Measurements from ENCODE around the gene TAOK1.
"Not testable (repeated sequence)": the region's sequence is repeated elsewhere in the genome, so short reads cannot be mapped to it uniquely, and the experiment has no call there.

TAOK1 gene

DNA sequence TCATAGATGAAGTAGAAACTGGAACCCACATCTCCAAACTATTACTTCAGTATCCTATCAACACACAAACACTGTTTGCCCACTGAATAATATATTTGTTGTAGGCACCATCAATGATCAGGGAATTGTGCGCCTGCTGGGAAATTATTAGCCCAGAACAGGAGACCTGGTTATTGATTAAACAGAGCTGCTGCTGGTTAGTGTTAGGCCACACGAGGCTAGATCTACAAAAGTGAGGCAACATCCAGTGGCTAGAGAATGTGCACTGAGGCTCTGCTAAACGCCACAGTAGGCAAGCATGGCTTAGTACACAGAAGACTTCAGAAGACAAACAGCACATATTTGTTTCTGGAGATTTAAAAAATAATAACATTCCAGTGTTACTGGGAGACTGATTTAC is 165.7 kb downstream of the TAOK1 start:
- no peak for DNase-seq

DNA sequence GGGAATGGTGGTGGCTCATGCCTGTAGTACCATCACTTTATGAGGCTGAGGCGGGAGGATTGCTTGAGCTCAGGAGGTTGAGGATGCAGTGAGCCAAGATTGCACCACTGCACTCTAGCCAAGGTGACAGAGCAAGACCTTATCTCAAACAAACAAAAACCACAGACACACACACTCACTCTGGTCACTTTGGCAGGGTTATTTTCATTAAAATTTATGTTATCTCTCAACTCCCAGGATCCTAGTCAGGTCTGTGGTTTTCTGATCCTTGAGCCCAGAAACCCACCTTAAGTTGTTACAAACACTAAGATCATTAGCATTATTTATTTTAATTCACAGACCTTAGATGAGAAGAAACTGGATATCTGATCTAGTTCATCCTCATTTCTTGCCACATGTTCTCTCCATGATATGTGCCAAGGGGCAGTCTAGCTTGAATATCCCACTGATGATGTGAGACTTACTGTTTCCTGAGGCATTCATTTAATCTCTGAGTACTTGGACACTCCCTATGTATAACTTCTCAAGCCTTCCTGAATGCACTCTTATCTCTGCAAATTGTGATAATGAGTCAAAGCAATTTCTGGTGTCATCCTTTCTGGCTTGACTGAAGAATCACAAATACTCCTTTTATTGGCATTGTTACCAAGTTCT is 167.0 kb downstream of the TAOK1 start:
- no peak for DNase-seq

DNA sequence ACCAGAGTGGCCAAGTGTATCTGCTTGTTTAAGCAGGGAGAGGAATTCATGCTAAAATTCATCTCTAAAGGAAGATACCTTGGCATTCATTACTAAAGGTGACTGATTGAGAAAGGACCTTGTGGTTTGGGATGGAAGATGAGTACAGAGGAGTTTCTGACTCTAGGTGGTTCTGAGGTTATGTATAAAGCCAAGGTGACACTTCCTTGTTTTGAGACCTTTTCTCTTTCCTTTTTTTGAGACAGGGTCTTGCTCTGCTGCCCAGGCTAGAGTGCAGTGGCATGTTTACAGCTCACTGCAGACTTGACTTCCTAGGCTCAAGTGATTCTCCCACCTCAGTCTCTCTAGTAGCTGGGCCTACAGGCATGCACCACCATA is 167.6 kb downstream of the TAOK1 start:
- no peak for DNase-seq

- not testable (repeated sequence) for DNase-seq
Observed at GRCh38 chr17:29558139-29558538, 168.0 kb downstream of the TAOK1 start.

- no peak for DNase-seq
Observed at GRCh38 chr17:29559640-29560039, 169.5 kb downstream of the TAOK1 start.

DNA sequence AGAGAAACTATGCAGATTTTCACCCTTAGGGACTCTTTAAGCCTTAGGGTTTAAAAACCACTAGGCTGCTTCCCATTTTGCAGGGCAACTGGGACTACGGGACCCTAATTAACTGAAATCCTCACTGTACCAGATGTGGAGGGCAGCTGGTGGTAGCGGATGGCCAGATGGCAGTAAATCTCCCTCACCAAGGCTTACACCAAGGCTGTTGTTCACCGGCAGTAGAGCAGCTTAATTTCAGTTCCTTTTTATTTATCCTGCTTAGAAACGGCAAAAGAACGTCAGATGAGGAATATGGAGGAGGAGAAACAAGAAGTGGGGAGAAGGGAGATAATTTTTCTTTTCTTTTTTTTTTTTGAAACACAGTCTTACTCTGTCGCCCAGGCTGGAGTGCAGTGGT is 170.2 kb downstream of the TAOK1 start:
- no peak for DNase-seq

DNA sequence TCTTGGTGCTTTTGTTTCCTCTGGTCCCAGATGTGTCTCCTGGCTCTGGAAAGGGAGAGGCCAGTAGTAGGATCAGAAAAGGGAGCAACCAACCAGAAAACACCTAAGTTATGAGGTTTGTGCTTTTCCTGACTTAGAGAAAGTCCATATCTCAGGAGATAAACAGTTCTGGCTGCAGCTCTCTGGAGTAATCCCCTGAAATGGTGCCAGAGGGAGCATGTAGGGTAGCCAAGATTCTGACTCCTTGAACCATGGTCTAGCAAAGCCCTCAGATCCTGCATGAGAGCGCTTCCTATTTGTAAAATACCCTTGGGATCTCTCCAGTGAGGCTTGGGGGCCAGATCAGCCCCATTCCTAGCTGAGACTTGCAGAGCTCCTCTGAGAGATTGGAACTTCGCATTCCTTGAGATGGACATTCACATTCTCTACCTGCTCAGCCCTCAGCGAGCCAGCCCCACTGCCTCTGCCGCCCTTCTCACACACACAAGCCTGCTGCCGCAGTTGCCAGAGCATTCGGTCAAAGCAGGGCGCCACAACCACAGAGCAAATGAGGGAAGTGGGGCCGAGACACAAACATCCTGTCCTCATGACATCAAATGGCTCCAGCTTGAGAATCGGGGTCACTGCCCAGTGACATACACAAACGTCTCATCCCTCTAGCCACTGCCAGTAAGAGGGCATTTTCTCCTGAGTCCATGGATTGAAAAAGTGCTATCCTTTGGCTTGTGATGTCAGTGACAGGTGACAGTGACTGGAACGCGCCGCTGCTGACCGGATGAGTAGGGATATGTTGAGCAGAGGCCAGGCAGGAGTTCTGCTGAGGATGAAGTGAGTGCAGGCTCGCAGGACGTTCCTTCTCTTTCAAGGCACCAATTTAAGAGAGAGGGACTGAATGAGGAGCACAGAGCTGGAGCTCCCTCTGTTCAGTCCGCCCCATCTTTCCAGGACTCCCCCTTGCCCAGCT is 171.7 kb downstream of the TAOK1 start:
- DNase-seq, result no peak

DNA sequence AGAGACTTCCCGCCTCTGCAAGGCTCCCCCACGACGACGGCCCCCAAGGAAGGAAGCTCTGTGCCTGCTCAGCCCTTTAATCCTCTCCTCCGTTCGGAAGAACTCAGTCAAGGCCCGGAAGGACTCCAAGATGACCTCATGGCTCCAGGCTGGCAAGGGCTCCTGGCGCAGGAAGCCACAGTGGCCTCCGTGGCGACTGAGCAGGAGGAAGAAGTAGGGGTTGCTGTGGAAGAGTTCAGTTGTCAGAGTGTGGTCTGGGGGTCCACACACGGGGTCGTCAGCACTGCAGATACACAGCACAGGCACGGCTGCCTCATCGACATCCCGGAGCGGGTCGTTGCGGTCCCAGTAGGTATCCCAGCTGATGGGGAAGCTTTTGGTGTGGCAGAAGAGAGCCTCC is 172.5 kb downstream of the TAOK1 start:
- DNase-seq, result no peak

- no peak for DNase-seq
Observed at GRCh38 chr17:29563816-29564215, 173.7 kb downstream of the TAOK1 start.

GRCh38 chr17:29565643-29566472 is 175.7 kb downstream of the TAOK1 start:
- DNase-seq, result peak; percentile 47 to 63

GRCh38 chr17:29566473-29567303 is 176.5 kb downstream of the TAOK1 start, which contains the start of gene ABHD15:
Gene ABHD15, minus strand, starts transcription at chr17:29567037. Its CDS starts 71 bp downstream, at chr17:29566966.
- DNase-seq, result peak; percentile 47 to 57

- DNase-seq, result no peak
Observed at GRCh38 chr17:29567304-29567553, 177.1 kb downstream of the TAOK1 start.

DNA sequence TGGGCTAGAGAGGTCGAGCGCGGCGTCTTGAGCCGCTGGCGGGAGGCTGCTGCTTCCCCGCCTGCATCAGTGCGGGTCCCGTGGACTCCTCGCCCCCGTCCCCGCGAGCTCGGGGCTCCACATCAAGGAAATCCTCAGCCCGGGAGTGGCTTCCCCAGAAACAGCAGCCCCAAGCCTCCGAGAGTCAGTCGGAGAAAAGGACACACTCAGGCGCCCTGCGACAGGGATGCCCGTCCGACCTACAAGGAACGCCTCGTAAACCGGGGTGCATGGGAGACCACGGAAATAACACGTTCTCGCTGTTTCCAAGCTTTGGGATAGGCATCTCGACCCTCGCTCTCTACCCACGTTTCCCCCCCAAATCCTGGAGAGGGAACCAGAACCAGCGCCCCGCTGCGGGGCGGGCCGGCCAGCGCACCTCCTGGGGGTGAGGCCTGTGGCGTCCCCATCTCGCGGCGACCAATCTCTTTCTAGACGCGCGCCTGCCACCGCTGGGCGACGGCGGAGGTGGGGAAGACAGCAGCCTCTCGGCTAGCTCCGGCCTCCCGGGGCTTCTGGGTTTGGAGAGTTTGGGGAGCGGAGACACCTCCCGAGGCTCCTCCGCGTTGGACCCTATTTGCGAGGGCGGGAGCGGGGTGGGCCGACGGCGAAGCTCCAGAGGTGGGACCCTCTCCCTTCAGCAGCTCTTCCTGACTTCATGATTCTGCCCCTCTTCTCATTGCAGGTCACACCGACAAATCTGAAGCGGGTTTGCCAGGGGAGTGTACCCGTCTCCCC is 177.6 kb downstream of the TAOK1 start:
- peak; percentile 71 to 73 for DNase-seq

DNA sequence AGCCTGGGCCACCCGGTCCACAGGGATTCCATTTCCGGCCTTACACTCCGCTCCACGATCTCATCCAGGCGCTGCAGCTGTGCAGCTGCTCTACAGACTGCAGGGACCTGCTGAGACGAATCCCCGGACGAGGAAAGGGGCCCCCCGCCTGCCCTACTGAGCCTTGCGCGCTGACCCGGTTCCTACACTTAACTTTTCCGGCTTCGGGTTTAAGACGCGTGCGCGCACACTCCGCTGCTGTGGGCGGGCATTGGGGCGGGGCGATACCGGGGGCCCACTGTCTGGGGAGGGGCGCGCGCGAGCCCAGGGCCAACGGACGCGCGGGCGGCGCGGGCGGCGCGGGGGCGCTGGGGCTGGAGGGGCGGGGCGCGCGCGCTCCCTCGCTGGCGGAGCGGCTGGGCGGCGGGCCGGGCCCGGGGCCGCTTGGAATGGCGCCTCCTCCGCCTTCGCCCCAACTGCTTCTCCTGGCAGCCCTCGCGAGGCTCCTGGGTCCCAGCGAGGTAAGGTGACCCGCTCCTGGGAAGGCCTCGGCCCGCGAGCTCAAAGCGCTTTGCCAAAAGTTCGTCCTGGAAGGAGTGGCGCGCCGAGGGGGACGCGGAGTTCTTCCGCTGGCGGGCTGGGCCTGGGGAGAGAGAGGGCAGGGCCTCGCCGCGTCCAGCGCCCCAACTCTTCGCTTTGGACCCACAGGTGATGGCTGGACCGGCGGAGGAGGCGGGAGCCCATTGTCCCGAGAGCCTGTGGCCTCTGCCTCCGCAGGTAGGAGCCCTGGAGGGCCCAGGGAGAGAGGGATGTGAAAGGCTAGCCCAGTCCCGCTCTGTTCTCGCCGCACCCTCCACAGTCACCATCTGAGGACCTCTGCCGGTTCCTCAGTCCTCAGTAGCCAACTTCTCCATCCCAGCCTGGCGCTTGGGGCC is 178.4 kb downstream of the TAOK1 start, which contains the start of gene TP53I13:
Gene TP53I13, plus strand, starts transcription at position 371 of the 914 bp plus-strand sequence. Its CDS starts 58 bp downstream, at position 429.
- peak; percentile 93 to 94 for DNase-seq

DNA sequence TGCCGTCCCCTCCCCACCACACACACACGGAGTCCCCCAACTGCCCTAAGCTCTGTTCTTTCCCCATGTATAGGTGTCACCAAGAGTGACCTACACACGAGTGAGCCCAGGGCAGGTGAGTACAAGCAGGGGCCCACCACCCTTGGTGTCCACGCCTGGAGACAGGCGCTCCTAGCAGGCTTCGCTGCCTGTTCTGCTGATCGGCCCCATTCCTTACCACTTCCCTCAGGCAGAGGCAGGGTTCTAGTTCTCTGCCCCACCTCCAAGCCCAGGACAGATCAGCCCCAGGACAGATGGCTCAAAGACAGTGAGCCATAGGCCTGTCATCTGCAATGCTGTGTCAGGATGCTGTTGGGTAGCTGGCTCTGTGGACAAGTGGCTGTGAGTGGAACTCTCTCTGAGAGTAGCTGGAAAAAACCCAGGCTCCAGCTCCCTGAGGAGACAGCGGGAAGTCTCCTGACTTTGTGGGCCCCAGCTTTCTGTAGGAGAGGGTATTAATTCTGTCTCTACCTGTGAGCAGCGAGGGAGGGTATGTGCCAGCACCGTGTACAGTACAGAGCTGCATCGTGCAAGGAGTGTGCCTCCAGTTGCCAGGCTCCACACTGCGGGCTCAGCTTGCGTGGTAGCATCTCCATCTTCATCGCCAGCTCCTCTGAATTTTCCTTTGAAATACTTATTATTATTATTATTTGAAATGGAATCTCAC is 179.2 kb downstream of the TAOK1 start:
- DNase-seq, result no peak

- DNase-seq, result no peak
Observed at GRCh38 chr17:29570521-29570920, 180.4 kb downstream of the TAOK1 start.

DNA sequence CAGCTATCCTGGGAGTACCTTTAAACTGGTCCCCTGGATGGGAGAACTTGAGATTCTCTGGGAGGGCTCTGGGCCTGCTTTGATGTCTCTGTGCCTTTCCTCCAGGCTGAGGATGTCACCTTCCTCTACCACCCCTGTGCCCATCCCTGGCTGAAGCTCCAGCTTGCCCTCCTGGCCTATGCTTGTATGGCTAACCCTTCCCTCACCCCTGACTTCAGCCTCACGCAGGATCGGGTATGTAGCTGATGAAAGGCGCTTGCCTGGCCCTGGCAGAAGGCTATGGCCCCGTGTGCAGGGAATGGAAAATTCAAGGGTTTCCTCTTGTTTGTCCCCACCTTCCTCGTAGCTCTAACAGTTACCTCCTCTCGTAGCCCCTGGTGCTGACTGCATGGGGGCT is 181.3 kb downstream of the TAOK1 start:
- no peak for DNase-seq

- no peak for DNase-seq
Observed at GRCh38 chr17:29571883-29572681, 181.9 kb downstream of the TAOK1 start.
